Muscle layer of colon (tissue), 2 donors: ENCODE results near the gene ZNF783.
A peak's percentile ranks its signal among the peaks of the same experiment; 100 is the strongest.
"Not testable (repeated sequence)": the region's sequence is repeated elsewhere in the genome, so short reads cannot be mapped to it uniquely, and the experiment has no call there.

ENCODE experiments used
- H3K27ac ChIP-seq: one replicate; pipeline ENCODE4 v1.7.0; 2013; ENCODE audit warnings: low read depth, mild to moderate bottlenecking, low read length, moderate library complexity
- H3K27me3 ChIP-seq, 2 donors: one replicate each; pipeline ENCODE4 v1.7.0; 2013; ENCODE audit warnings: low read length in 2 of 2, mild to moderate bottlenecking in 2 of 2; ENCODE audit not compliant: insufficient read depth in 2 of 2, control insufficient read depth in 1 of 2
- H3K36me3 ChIP-seq: one replicate; pipeline ENCODE4 v1.7.0; 2013; ENCODE audit warnings: mild to moderate bottlenecking, low read length; ENCODE audit not compliant: insufficient read depth
- H3K4me1 ChIP-seq: one replicate; pipeline ENCODE4 v1.7.0; 2013; ENCODE audit warnings: mild to moderate bottlenecking, low read length; ENCODE audit not compliant: insufficient read depth
- H3K4me3 ChIP-seq, 2 donors: one replicate each; pipeline ENCODE4 v1.7.0; 2013; ENCODE audit warnings: low read length in 2 of 2, low read depth in 1 of 2, mild to moderate bottlenecking in 1 of 2, moderate library complexity in 1 of 2
- H3K9ac ChIP-seq: one replicate; pipeline ENCODE4 v1.7.0; 2013; ENCODE audit warnings: low read length
- H3K9me3 ChIP-seq: one replicate; pipeline ENCODE4 v1.7.0; 2013; ENCODE audit warnings: mild to moderate bottlenecking, low read length
- donor health status: abdominal sarcoma.
- donor health status: Adenocarcinoma of cecum.

The ZNF783 gene

GRCh38 chr7:149245244-149245643, 16.8 kb upstream of the ZNF783 start:
- Histone ChIP-seq H3K9me3 (no peaks in the 10 kb centered on the region), H3K36me3 (peaks cover under 1% of the 10 kb centered on the region), H3K27ac (no peak overlapping the region), H3K9ac (no peak overlapping the region), H3K27me3 (no peaks in the 10 kb centered on the region), H3K4me1 (peaks cover 13% of the 10 kb centered on the region), H3K4me3 (no peak overlapping the region)

- Histone ChIP-seq H3K4me3 (no peak overlapping the region), H3K9ac (no peak overlapping the region), H3K27me3 (no peaks in the 10 kb centered on the region), H3K27ac (no peak overlapping the region), H3K36me3 (peaks cover 5% of the 10 kb centered on the region), H3K4me1 (peaks cover 8% of the 10 kb centered on the region), H3K9me3 (no peaks in the 10 kb centered on the region)
Measured at GRCh38 chr7:149245744-149246143, 16.3 kb upstream of the ZNF783 start.

GRCh38 chr7:149248777-149249176, 13.2 kb upstream of the ZNF783 start:
- Histone ChIP-seq H3K9me3 (no peaks in the 10 kb centered on the region), H3K4me1 (peaks cover 4% of the 10 kb centered on the region), H3K27me3 (no peaks in the 10 kb centered on the region), H3K4me3 (no peak overlapping the region), H3K9ac (no peak overlapping the region), H3K27ac (no peak overlapping the region), H3K36me3 (peaks cover 23% of the 10 kb centered on the region)

GRCh38 chr7:149250151-149250550, 11.8 kb upstream of the ZNF783 start:
- not testable (repeated sequence) for H3K27ac ChIP-seq, H3K4me1 ChIP-seq, H3K27me3 ChIP-seq, H3K9ac ChIP-seq, H3K9me3 ChIP-seq, H3K4me3 ChIP-seq
- H3K36me3 ChIP-seq = peaks cover 32% of the 10 kb centered on the region

- H3K27me3 ChIP-seq, H3K9ac ChIP-seq, H3K4me3 ChIP-seq, H3K9me3 ChIP-seq, H3K4me1 ChIP-seq, H3K27ac ChIP-seq: not testable (repeated sequence)
- H3K36me3 ChIP-seq = peaks cover 38% of the 10 kb centered on the region
Measured at GRCh38 chr7:149251518-149251917, 10.5 kb upstream of the ZNF783 start.

GRCh38 chr7:149252378-149252777, 9.6 kb upstream of the ZNF783 start:
- Histone ChIP-seq H3K9ac (no peak overlapping the region), H3K36me3 (peaks cover 38% of the 10 kb centered on the region), H3K9me3 (no peaks in the 10 kb centered on the region), H3K27me3 (no peaks in the 10 kb centered on the region), H3K4me1 (no peaks in the 10 kb centered on the region), H3K4me3 (no peak overlapping the region), H3K27ac (no peak overlapping the region)

GRCh38 chr7:149253665-149254064, 8.3 kb upstream of the ZNF783 start:
- Histone ChIP-seq H3K4me1 (no peaks in the 10 kb centered on the region), H3K27ac (no peak overlapping the region), H3K9ac (no peak overlapping the region), H3K36me3 (peaks cover 38% of the 10 kb centered on the region), H3K9me3 (no peaks in the 10 kb centered on the region), H3K4me3 (no peak overlapping the region), H3K27me3 (no peaks in the 10 kb centered on the region)

- no peaks in the 10 kb centered on the region for H3K27me3 ChIP-seq
- H3K4me3 ChIP-seq = no peak overlapping the region
- H3K9me3 ChIP-seq = no peaks in the 10 kb centered on the region
- H3K36me3 ChIP-seq = peaks cover 38% of the 10 kb centered on the region
- no peaks in the 10 kb centered on the region for H3K4me1 ChIP-seq
- H3K27ac ChIP-seq = no peak overlapping the region
- H3K9ac ChIP-seq = no peak overlapping the region
Measured at GRCh38 chr7:149254181-149254858, 7.7 kb upstream of the ZNF783 start.

- no peaks in the 10 kb centered on the region for H3K4me1 ChIP-seq
- H3K9me3 ChIP-seq = no peaks in the 10 kb centered on the region
- H3K4me3 ChIP-seq = no peak overlapping the region
- no peak overlapping the region for H3K27ac ChIP-seq
- H3K36me3 ChIP-seq = peaks cover 38% of the 10 kb centered on the region
- H3K27me3 ChIP-seq = no peaks in the 10 kb centered on the region
- H3K9ac ChIP-seq = no peak overlapping the region
Measured at GRCh38 chr7:149255174-149255573, 6.8 kb upstream of the ZNF783 start.

GRCh38 chr7:149256568-149256967, 5.4 kb upstream of the ZNF783 start:
- Histone ChIP-seq H3K27me3 (no peaks in the 10 kb centered on the region), H3K4me3 (no peak overlapping the region), H3K36me3 (peaks cover 33% of the 10 kb centered on the region)

GRCh38 chr7:149257146-149257545, 4.8 kb upstream of the ZNF783 start:
- Histone ChIP-seq H3K27me3 (no peaks in the 10 kb centered on the region), H3K9ac (no peak overlapping the region), H3K9me3 (no peaks in the 10 kb centered on the region), H3K4me1 (no peaks in the 10 kb centered on the region), H3K27ac (no peak overlapping the region), H3K4me3 (no peak overlapping the region), H3K36me3 (peaks cover 29% of the 10 kb centered on the region)

More at GRCh38 chr7:149256568-149256967, 5.4 kb upstream of the ZNF783 start:
- H3K9me3 ChIP-seq = no peaks in the 10 kb centered on the region
- no peaks in the 10 kb centered on the region for H3K4me1 ChIP-seq
- H3K9ac ChIP-seq = no peak overlapping the region
- H3K27ac ChIP-seq = no peak overlapping the region

- Histone ChIP-seq H3K36me3 (peaks cover 9% of the 10 kb centered on the region), H3K4me3 (peak overlapping the region; percentile 49 to 66), H3K9me3 (no peaks in the 10 kb centered on the region), H3K27me3 (no peaks in the 10 kb centered on the region), H3K9ac (peak overlapping the region; percentile 39), H3K27ac (peak overlapping the region; percentile 68), H3K4me1 (no peaks in the 10 kb centered on the region)
Measured at GRCh38 chr7:149261316-149261828, 624 bp upstream of the ZNF783 start.
